ENCODE results near the gene MAP3K12. TPM values are rescaled to one million over a fixed set of nuclear protein-coding genes. Genes with fewer than 3 reads are reported as not detected.

Gene MAP3K12
- total and polyA plus RNA-seq, 10 of the 15 experiments (the other 5 are each of a cell fraction or from before 2014, with no cell fraction given), result 0.45 to 14.9 (median 6.9) TPM

DNA sequence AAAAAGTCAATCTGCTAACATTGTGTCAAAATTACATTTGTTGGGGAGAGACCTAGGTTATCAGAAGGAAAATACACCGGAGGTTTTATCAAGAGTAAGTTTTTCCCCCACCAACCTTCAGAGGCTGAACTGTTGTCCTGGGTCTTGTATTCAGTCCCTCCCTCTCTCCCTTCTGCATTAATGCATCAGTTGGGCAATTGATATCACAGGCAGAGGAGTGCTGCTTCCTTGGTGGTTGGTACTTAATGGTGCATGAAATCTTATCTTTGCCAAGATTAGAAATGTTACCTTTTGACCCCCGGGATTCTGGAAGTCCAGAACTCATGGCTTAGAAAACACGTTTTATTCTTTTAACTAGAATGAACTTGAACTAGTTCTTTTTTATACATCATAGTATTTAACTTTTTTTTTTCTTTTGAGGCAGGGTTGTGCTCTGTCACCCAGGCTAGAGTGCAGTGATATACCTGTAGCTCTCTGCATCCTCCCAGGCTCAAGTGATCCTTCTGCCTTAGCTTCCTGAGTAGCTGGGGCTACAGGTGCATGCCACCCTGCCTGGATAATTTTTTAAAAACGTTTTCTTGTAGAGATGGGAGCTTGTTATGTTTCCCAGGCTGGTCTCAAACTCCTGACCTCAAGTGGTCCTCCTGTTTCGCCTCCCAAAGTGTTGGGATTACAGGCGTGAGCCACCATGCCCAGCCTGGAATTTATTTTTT lies 42.4 kb downstream of the MAP3K12 start:
- ChIA-PET SMC1A (ENCODE audit: uncharacterized antibody, unreplicated experiment) (interaction anchor here (0.7 to 1.0 kb wide), 2 partner anchors 17 to 371 kb away, joined by 3 to 4 read pairs; no protein-coding TSS in a partner anchor), RAD21 (ENCODE audit: unreplicated experiment) (no interaction called here), POLR2A (interaction anchor here (0.6 kb wide), 2 partner anchors 25 to 278 kb away, joined by 3 to 6 read pairs; no protein-coding TSS in a partner anchor), CTCF (interaction anchor here (4.9 kb wide), 1 partner anchor 19 kb away, joined by 30 read pairs; no protein-coding TSS in a partner anchor)
- no peak overlapping the region for H3K9ac ChIP-seq (ENCODE audit: control insufficient read depth, insufficient read depth, low read length)
- no TSS peak for BruUV-seq (replicated peaks)
- peaks cover 17% of the 10 kb centered on the region for H4K20me1 ChIP-seq (ENCODE audit: control insufficient read depth, insufficient read depth)
- intact Hi-C loops (cut with micrococcal nuclease; ENCODE audit: unreplicated experiment), result no loop called here
- no peaks in the 10 kb centered on the region for H3K27me3 ChIP-seq (replicated peaks in 1 of 2; ENCODE audit: control insufficient read depth in 2 of 2, insufficient read depth in 2 of 2, low read length in 1 of 2)
- TF ChIP-seq, protein P1, sequence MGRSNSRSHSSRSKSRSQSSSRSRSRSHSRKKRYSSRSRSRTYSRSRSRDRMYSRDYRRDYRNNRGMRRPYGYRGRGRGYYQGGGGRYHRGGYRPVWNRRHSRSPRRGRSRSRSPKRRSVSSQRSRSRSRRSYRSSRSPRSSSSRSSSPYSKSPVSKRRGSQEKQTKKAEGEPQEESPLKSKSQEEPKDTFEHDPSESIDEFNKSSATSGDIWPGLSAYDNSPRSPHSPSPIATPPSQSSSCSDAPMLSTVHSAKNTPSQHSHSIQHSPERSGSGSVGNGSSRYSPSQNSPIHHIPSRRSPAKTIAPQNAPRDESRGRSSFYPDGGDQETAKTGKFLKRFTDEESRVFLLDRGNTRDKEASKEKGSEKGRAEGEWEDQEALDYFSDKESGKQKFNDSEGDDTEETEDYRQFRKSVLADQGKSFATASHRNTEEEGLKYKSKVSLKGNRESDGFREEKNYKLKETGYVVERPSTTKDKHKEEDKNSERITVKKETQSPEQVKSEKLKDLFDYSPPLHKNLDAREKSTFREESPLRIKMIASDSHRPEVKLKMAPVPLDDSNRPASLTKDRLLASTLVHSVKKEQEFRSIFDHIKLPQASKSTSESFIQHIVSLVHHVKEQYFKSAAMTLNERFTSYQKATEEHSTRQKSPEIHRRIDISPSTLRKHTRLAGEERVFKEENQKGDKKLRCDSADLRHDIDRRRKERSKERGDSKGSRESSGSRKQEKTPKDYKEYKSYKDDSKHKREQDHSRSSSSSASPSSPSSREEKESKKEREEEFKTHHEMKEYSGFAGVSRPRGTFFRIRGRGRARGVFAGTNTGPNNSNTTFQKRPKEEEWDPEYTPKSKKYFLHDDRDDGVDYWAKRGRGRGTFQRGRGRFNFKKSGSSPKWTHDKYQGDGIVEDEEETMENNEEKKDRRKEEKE (IDR thresholded peaks at IDR 0.05), result no peak
- no peak for TF ChIP-seq HDAC6 (IDR thresholded peaks at IDR 0.05; ENCODE audit: unreplicated experiment)
- TF ChIP-seq POLR2AphosphoS5 (IDR thresholded peaks at IDR 0.05; ENCODE audit: low read length), result peak; percentile 38; the same call in 1 of the 2 replicates
- no peak for TF ChIP-seq PAX8 (IDR thresholded peaks at IDR 0.05)
- no peak overlapping the region for H3K27ac ChIP-seq (ENCODE audit: control insufficient read depth, insufficient read depth)
- no peak for FAIRE-seq
- H3K4me3 ChIP-seq, result no peak overlapping the region
- H3K9me3 ChIP-seq (replicated peaks; ENCODE audit: control insufficient read depth, insufficient read depth, low read length), result no peaks in the 10 kb centered on the region
- H3K4me1 ChIP-seq (ENCODE audit: control insufficient read depth, insufficient read depth, low read length), result peaks cover 5% of the 10 kb centered on the region
- no peak overlapping the region for H2AFZ ChIP-seq (ENCODE audit: control insufficient read depth, low read depth, low read length)
- in situ Hi-C loops (cut with MboI), result no loop called here
- no peak overlapping the region for H3K4me2 ChIP-seq (ENCODE audit: control insufficient read depth, insufficient read depth)
- peaks cover 71% of the 10 kb centered on the region for H3K79me2 ChIP-seq (ENCODE audit: control insufficient read depth, insufficient read depth, low read length)
- no peak for DNase-seq (ENCODE audit: low read depth, low spot score)
- peaks cover 16 to 67% of the 10 kb centered on the region in 2 experiments for H3K36me3 ChIP-seq (ENCODE audit: control insufficient read depth in 2 of 2, insufficient read depth in 2 of 2, low read length in 1 of 2)
- 72% methylated on average over 6 of the region's 6 CpGs for WGBS (ENCODE audit: insufficient coverage, insufficient replicate concordance, low lambda C conversion rate, missing lambda C conversion rate)
- no peak for ATAC-seq
